Gastroesophageal sphincter (tissue), 4 donors: Measurements from ENCODE around the gene UGT1A5. TPM values are rescaled to one million over a fixed set of nuclear protein-coding genes. Genes with fewer than 3 reads are reported as not detected.

Source experiments
- ATAC-seq: fragments of 150-250 bp; one replicate; pipeline ENCODE4 v1.9.1; 2016; ENCODE audit warnings: mild to moderate bottlenecking, moderate library complexity
- H3K27ac ChIP-seq, 4 donors: fragments of 200-600 bp; sonication (generic) in 3 of 4; 1 replicate in 3 of 4; 2 replicates in 1 of 4; pipeline ENCODE4 v1.5.1; 2016 to 2019
- H3K27me3 ChIP-seq: fragments of 200-600 bp; sonication (generic); one replicate; pipeline ENCODE4 v1.5.1; 2019
- H3K36me3 ChIP-seq, 2 donors: fragments of 200-600 bp; sonication (generic); one replicate each; pipeline ENCODE4 v1.5.1; 2019; ENCODE audit warnings: control low read depth in 1 of 2
- H3K4me1 ChIP-seq, 3 donors: fragments of 200-600 bp; sonication (generic); 1 replicate in 2 of 3; 2 replicates in 1 of 3; pipeline ENCODE4 v1.5.1; 2016 to 2019; ENCODE audit warnings: control low read depth in 2 of 3
- H3K4me3 ChIP-seq, 2 donors: fragments of 200-600 bp; sonication (generic); one replicate each; pipeline ENCODE4 v1.5.1; 2019; ENCODE audit warnings: mild to moderate bottlenecking in 1 of 2, moderate library complexity in 1 of 2
- H3K9me3 ChIP-seq, 3 donors: fragments of 200-600 bp; sonication (generic); one replicate each; pipeline ENCODE4 v1.5.1; 2017 to 2019; ENCODE audit warnings: control low read depth in 2 of 3
- EP300 ChIP-seq: sonication (generic); formaldehyde crosslinking; IDR thresholded peaks from one replicate; pipeline ENCODE4 v1.6.1; 2017; ENCODE audit warnings: antibody characterized with exemption, mild to moderate bottlenecking
- POLR2A ChIP-seq, 2 donors: fragments of 450-650 bp; IDR thresholded peaks; one replicate each; pipeline ENCODE4 v1.6.1; 2017; ENCODE audit warnings: antibody characterized with exemption in 2 of 2, mild to moderate bottlenecking in 2 of 2, moderate library complexity in 1 of 2
- POLR2AphosphoS5 ChIP-seq: sonication (generic); formaldehyde crosslinking; IDR thresholded peaks from one replicate; pipeline ENCODE4 v1.6.1; 2017; ENCODE audit warnings: antibody characterized with exemption
- WGBS, 2 donors: methylation state at CpG; one replicate each; pipeline ENCODE4 v1.1.5; 2018; ENCODE audit warnings: low coverage in 1 of 2; 5-methylcytosine and 5-hydroxymethylcytosine counted together
- total RNA-seq, 4 donors: library from RNA; depleted of rRNA; stranded (reverse); fragments of >200 nt; gene quantifications; one replicate each; pipeline ENCODE4 v1.1.0, GENCODE V29; 2016
- TF ChIP-seq, protein P1 (sequence below), 4 experiments: fragments of 200-600 bp in 2 of 4; fragments of 450-650 bp in 2 of 4; sonication (generic) in 1 of 4; IDR thresholded peaks; one replicate each; pipeline ENCODE4 v1.5.1; 2017 to 2019; ENCODE audit warnings: antibody characterized with exemption in 4 of 4, mild to moderate bottlenecking in 2 of 4, moderate library complexity in 2 of 4

UGT1A5 gene
- total RNA-seq, 4 donors from 2014 or later, result not detected

DNA sequence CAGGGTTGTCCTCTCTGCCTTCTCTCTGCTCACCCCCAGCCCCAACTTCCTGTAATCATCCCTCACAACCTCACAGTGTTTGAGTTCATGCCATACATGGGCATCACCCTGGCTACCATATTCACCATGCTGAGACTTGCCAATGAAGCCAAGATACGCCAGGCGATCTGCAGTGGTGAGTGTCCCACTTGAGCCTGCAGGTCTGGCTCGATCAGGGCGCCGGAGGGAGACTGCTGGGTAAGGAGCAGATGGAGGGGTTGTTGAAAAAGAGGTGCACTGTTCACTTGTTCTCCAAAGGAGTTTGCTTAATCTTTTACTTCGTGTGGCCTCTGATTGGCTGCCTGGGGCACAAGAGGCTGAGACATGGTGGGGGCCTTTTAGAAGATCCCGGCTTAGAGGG is 80.0 kb downstream of the UGT1A5 start:
- no peaks in the 10 kb centered on the region for H3K4me1 ChIP-seq
- H3K36me3 ChIP-seq, result no peaks in the 10 kb centered on the region
- ATAC-seq, result no peak
- TF ChIP-seq EP300 (no peak), POLR2AphosphoS5 (no peak), POLR2A (IDR thresholded peaks at IDR 0.05) (no peak)
- TF ChIP-seq, protein P1, sequence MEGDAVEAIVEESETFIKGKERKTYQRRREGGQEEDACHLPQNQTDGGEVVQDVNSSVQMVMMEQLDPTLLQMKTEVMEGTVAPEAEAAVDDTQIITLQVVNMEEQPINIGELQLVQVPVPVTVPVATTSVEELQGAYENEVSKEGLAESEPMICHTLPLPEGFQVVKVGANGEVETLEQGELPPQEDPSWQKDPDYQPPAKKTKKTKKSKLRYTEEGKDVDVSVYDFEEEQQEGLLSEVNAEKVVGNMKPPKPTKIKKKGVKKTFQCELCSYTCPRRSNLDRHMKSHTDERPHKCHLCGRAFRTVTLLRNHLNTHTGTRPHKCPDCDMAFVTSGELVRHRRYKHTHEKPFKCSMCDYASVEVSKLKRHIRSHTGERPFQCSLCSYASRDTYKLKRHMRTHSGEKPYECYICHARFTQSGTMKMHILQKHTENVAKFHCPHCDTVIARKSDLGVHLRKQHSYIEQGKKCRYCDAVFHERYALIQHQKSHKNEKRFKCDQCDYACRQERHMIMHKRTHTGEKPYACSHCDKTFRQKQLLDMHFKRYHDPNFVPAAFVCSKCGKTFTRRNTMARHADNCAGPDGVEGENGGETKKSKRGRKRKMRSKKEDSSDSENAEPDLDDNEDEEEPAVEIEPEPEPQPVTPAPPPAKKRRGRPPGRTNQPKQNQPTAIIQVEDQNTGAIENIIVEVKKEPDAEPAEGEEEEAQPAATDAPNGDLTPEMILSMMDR (IDR thresholded peaks at IDR 0.05), result no peak
- no peaks in the 10 kb centered on the region for H3K27me3 ChIP-seq
- no peak overlapping the region for H3K4me3 ChIP-seq
- no peak overlapping the region for H3K27ac ChIP-seq
- 85 to 89% methylated on average over 2 to 3 of the region's 7 CpGs for WGBS, 2 donors
- H3K9me3 ChIP-seq, result no peaks in the 10 kb centered on the region

DNA sequence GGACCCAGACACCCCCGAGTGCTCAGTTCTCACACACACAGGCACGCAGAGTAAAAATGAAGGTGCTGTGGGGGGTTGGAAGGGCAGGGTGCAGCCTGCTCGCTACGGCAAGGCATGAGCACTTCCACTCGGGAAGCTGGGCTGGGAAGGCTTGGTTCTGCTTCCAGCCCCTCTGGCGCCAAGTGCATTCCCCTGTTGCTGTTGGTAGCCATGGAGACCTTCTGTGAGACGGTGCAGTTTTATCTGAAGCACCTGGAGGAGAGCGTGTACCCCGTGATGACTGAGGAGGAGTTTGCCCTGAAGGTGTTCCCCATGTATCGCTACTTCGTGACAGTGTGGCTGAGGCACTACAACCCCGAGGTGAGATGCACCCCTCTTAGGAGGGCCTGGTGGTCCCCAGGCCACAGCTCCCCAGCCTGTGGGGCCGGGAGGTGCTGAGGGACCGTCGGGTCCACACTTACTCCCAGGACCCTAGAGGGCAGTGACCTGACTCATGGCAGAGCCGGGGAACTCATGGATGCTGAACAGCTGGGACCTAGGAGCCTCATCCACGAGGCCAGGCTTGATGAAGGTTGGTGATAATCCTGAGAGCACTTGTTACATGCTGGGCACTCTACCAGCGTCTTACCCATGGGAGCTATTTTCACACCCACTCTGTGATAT is 80.9 kb downstream of the UGT1A5 start:
- no peaks in the 10 kb centered on the region for H3K9me3 ChIP-seq

DNA sequence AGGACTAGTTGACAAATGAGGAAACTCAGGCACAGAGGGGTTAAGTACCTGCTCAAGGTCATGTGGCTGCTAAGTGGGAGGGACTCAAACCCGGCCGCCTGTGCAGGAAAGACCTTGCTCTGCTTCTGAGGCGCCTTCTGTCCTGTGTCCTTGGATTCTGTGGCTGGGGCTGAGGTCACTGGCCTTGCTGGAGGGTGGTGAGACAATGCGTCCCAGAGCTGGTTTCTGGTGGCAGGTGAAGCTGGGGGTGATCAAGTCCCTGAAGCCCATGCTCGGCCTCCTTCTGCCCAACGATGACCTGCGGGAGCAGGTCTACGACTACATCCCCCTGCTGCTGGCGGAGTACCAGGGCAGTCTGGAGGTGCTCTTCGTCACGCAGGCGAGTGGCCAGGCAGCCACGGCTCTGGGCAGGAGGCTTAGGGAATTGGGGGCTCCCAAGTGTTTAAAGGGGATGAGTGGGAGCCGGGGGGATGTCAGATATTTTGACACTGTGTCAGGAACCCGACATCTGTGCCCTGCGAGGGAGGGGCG is 81.5 kb downstream of the UGT1A5 start:
- Histone ChIP-seq H3K27ac (no peak overlapping the region), H3K36me3 (no peaks in the 10 kb centered on the region), H3K4me1 (no peaks in the 10 kb centered on the region), H3K9me3 (no peaks in the 10 kb centered on the region), H3K4me3 (no peak overlapping the region), H3K27me3 (peaks cover 2% of the 10 kb centered on the region)
- WGBS, 2 donors, result 0% methylated on average over 1 of the region's 17 CpGs; no CpG with 5 or more reads in 1 of the 2 donors
- no peak for ATAC-seq
- TF ChIP-seq EP300, result no peak
- no peak for TF ChIP-seq POLR2AphosphoS5
- TF ChIP-seq, protein P1 (IDR thresholded peaks at IDR 0.05), result no peak
- no peak for TF ChIP-seq POLR2A (IDR thresholded peaks at IDR 0.05)

More for the DNA sequence above, 80.9 kb downstream of the UGT1A5 start:
- Histone ChIP-seq H3K27me3 (no peaks in the 10 kb centered on the region), H3K4me3 (no peak overlapping the region), H3K36me3 (no peaks in the 10 kb centered on the region), H3K27ac (no peak overlapping the region), H3K4me1 (no peaks in the 10 kb centered on the region)
- TF ChIP-seq, protein P1 (IDR thresholded peaks at IDR 0.05), result no peak
- no peak for TF ChIP-seq POLR2AphosphoS5
- no peak for TF ChIP-seq EP300
- TF ChIP-seq POLR2A (IDR thresholded peaks at IDR 0.05), result no peak
- ATAC-seq, result no peak
- 51 to 81% methylated on average over 3 to 4 of the region's 18 CpGs for WGBS, 2 donors

DNA sequence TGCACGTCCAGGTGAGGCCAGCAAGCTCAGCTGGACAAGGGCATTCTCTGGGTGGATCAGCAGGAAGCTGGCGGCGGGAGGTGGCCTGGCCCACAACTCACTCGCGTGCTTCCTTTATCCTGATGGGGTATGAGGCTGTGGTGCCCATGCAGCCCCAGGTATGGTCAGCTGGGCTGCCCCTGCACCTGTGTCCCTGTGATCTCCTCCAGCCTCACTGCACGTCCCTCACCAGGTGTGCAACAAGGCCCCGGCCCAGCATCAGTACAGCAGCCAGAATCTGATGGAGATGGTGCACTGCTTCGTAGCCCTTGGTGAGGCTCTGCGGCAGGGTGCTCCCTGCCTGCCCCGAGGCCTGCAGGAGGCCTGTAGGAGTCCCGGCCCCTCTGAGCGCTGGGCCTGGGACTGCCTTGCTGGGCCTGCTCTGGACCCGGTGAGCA is 83.0 kb downstream of the UGT1A5 start:
- TF ChIP-seq POLR2AphosphoS5 (no peak), POLR2A (IDR thresholded peaks at IDR 0.05) (no peak), EP300 (no peak)
- TF ChIP-seq, protein P1 (IDR thresholded peaks at IDR 0.05), result no peak
- no CpG with 5 or more reads among the region's 13 CpGs for WGBS, 2 donors
- Histone ChIP-seq H3K9me3 (no peaks in the 10 kb centered on the region), H3K27me3 (peaks cover 5% of the 10 kb centered on the region), H3K27ac (no peak overlapping the region), H3K4me3 (no peak overlapping the region), H3K36me3 (no peaks in the 10 kb centered on the region), H3K4me1 (no peaks in the 10 kb centered on the region)
- ATAC-seq, result no peak

DNA sequence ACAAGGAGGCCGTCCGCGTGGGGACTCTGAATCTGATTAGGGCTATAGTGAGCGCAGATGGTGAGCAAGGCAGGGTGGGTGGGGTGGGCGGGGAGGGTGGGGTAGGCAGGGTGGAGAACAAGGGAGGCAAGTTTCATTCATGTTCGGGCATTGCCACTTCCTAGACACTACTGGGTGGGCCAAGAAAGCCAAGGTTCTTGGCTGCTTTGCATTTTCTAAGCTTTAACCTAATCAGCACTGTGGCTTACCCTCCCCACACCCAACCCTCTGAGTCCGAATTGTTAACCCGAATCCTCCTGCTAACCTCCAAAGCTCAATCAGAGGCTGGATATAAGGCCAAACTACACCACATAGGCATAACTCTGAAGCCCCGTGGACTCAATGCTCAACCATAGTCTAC is 83.5 kb downstream of the UGT1A5 start:
- H3K4me3 ChIP-seq, result no peak overlapping the region
- H3K27me3 ChIP-seq, result peaks cover 5% of the 10 kb centered on the region
- H3K9me3 ChIP-seq, result no peaks in the 10 kb centered on the region
- WGBS, 2 donors, result 80 to 89% methylated on average over 1 to 3 of the region's 9 CpGs
- ATAC-seq, result no peak
- no peaks in the 10 kb centered on the region for H3K36me3 ChIP-seq
- no peaks in the 10 kb centered on the region for H3K4me1 ChIP-seq
- TF ChIP-seq POLR2AphosphoS5 (no peak), POLR2A (IDR thresholded peaks at IDR 0.05) (no peak), EP300 (no peak)
- TF ChIP-seq, protein P1 (IDR thresholded peaks at IDR 0.05), result no peak
- H3K27ac ChIP-seq, result no peak overlapping the region
